Stimulated activated naive CD4-positive, alpha-beta T cell treated with Interleukin-2 at 50 U/mL for 16 hours (primary cell): ENCODE results near the gene NFE2.
A peak's percentile ranks its signal among the peaks of the same experiment; 100 is the strongest.
"Not testable (repeated sequence)": the region's sequence is repeated elsewhere in the genome, so short reads cannot be mapped to it uniquely, and the experiment has no call there.

Source experiments
- DNase-seq: peaks from one replicate; lab custom pipeline; 2025; lab: John Stamatoyannopoulos, UW

The NFE2 gene

DNA sequence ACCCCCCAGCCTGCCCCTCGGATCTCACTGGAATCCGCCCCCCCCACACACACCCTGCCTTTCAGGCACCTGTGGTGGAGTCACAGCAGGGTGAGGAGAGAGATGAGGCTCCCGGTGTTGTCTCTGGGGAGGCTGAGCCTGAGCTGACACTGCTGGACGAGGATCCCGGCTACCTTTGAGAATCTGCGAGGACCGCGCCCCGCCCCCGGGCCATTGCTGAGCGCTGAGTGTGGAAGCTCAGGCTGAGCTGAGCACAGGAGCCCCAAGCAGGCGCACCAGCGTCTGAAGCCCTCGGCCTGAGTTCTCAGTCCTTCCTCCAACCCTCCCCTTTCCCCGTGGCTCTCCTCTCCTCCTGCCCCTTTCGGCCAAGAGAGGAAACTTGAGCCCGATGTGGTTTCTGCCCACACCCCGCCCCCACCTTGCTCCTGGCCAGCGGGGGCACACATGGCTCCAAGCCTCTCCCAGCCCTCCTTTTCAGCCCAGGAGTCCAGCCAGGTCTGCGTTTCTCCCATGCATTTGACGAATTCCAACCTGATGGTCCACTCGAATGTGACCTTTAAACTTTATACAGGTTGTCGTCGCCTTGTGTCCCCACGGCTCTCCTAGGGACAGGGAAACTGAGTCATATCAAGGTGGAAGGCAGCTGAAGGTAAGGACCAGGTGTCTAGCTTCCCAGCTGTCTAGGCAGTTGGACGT is at the start of gene NFE2:
TSS of gene NFE2 (minus strand) at position 284 of the 696 bp plus-strand sequence. CDS start 5,767 bp downstream, outside the sequence.
- no peak for DNase-seq

DNA sequence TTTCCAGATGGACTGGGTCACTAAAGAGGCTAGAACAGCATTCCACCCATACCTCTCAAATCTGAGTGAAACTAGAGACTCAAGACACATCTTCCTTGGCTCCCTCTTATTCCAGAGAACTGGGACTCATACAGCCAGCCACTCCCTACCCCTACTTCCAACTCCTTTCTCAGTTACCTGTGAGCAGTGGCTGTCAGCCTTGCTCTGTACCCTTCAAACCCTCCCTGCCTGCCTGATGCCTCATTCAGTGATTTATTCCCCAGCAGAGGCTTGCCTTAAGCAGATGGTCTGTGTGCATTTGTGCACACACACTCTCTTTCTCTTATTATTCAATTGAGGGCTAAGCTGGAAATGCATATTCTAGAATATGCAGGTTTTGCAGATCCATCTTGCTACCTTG is 48.9 kb upstream of the NFE2 start:
- DNase-seq: no peak

GRCh38 chr12:54349036-54349435 is 48.2 kb upstream of the NFE2 start:
- no peak for DNase-seq

DNA sequence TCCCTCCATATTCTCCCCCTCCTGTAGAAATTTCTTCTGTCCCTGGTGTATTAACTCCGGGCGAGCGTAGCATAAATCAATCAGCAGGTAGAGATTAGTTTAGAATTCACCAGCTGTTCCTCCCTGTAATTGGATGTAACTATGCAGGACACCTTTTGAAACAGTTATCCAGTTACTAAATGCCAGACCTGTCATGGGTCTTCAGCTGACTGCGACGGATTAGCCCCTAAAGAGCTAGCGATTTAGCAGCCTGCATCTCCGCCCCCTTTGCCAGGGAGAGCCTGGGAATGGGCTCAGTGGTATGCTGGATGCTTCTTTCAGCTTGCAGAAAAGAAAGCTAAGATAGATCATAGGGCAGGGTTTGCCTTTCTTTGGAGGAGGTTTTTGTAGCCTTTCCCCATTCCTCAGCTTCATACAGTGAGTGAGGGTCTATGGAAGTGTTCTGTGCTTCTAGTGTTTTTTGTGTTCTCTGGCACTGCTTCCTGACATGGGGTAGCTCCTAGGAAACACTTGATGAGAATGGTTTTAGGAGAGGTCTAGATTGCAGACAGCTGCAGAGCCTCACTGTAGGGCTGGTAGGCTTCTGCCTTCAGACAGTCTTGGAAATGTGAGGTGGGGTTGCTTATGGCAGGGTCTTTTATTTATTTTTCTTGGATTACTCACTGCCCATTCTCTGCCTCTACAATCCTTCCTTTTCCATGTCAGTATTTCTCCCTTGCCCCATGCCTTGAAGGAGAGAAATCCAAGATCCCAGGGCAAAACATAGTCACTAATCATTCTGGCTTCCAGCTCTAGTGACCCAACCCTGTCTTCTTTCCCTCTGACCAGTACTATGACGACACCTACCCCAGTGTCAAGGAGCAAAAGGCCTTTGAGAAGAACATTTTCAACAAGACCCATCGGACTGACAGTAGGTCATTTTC is 40.8 kb upstream of the NFE2 start:
- no peak for DNase-seq

- no peak for DNase-seq
These were observed 40.0 kb upstream of the NFE2 start for GRCh38 chr12:54340846-54341245.

DNA sequence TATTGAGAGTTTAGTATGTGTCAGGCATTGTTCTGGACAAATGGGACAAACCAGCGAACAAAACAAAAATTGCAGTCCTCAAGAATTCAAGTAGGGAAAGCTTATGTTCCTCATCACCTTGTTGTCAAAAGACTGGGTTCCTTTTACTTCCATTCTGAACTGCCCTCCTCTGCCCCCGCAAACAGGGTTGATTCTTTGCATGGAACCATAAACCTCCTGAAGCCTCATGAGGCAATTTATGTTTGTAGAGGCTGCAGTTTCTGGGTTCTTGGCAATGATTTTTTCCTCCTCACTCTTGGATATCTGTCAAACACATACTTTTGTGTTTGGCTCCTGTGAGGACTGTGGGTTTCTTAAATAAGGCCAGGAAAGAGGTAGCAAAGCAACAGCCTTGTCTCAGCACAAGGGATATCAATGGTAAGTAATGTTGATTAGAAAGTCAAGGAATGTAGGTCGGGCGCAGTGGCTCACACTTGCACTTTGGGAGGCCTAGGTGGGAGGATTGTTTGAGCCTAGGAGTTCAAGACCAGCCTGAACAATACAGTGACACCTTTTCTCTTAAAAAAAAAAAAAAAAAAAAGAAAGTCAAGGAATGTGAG is 38.0 kb upstream of the NFE2 start:
- DNase-seq: no peak

DNA sequence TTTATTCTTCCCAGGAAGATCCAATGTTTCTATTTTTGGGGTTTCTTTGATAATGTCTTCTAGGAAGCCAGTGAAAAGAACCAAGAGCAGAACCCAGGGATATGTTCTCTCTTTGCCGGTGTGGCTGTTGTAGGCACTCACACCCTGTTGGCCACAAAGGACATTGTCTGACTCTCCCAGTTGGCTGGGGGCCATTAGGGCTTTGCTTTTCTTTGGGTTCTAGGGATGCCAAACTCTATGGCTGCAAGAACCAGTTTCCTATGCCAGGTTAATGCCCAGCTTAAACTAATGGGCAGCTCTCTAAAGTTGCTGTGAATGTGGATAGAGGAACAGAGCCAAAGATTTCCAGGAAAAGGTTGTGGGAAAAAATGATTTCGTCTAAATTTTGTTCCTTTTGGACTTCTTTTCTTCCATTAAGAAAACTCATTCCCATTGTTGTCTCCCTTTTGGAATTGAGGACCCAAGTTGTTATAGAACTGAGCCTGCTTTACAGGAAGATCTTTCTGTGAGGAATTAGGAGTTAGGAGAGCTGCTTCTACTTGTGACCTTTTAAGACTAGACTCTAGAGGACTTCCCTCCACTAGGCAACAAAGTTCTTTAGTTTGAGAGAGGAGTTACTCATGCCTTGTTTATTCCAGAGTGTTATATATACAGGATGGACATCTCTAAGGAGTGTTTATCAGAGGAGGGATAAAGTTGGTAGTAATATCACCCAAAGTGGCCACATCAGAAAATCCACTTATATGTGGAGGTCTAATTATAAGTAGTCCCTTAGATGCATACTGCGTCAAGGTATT is 37.2 kb upstream of the NFE2 start:
- no peak for DNase-seq

- no peak for DNase-seq
These were observed 36.5 kb upstream of the NFE2 start for GRCh38 chr12:54337280-54337842.

DNA sequence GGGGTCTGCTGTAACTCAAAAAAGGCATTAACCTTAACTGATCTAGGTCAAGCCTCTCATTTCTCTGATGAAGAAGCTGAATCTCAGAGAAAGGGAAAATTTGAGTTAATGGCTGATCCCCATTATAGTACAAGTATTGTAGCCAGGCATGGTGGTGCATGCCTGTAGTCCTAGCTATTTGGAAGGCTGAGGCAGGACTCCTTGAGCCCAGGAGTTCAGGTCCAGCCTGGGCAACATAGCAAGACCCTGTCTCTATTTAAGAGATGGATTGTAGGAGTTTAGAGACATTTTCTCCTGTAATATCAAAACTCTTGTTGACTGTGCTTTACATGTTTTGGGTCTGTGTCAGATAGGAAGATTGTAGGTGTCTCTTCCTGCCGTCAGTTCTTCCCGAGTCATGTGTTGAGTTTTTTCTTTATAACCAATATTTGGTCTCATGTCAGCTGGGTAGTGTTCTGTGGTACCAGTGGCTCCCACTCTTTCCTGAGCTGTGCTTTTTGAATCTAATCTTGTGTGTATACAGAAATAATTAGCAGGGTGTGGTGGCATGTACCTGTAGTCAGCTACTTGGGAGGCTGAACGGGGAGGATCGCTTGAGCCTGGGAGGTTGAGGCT is 32.7 kb upstream of the NFE2 start:
- DNase-seq: no peak

- no peak for DNase-seq
These were observed 30.6 kb upstream of the NFE2 start for GRCh38 chr12:54331461-54331860.

DNA sequence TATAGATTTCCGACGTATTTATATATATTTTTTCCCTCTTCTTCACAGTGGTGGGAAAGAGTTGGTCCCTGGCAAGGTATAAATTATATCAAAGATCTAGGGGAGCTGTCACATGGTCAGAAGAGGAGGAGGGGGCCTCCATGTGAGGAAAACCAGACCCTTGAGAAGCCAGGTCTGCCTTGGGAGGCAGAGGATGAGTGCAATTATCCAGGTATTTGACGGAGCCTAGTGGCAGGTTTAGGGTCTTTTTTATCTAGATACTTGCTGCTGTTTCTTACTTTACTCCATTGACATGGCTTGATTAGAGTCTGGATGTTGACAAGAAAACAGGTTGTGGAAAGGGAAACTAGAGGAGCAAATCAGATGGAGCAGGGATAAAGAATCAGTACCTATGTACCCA is 29.6 kb upstream of the NFE2 start:
- DNase-seq: no peak

DNA sequence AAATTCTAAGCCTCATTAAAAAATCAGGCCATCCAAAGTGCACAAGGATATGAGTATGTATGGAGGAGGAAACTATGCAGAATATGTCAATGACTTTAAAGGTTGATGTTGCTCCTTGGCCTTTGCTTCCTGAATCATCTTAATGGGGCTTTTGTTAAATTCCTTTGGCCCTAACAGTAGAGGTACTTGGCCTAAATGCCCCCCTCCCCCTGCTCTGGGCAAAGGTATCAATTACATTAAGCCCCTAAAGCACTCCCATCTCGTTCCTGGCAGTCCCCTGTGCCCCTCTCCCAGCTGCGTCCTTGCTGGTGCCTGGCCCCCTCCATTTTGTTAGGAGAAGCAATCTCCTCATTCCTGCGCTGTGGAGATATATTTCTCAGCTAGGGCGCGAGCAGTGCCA is 28.9 kb upstream of the NFE2 start:
- DNase-seq: no peak

- no peak for DNase-seq
These were observed 28.0 kb upstream of the NFE2 start for GRCh38 chr12:54328595-54329337.

DNA sequence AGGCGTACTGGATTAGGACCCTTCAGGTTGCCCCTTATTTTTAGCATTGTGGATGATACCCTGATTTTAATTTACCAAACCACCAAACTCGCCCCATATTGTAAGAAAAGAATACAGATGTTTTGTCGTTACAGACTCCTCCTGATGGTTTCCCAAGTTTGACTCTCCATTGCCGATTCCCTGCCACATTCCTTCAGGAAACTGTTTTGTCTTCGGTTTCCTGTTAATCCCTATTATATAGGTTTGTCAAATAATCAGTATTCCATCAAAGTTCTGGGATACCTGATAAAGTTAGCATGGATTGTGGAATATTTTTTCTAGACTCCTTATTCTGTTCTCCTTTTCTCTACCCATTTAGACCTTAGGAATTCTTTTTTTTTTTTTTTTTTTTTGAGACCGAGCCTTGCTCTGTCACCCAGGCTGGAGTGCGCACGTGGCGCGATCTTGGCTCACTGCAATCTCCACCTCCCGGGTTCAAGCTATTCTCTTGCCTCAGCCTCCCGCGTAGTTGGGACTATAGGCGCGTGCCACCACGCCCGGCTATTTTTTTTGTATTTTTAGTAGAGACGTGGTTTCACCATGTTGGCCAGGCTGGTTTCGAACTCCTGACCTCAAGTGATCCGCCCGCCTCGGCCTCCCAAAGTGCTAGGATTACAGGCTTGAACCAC is 24.8 kb upstream of the NFE2 start:
- DNase-seq: not testable (repeated sequence)

DNA sequence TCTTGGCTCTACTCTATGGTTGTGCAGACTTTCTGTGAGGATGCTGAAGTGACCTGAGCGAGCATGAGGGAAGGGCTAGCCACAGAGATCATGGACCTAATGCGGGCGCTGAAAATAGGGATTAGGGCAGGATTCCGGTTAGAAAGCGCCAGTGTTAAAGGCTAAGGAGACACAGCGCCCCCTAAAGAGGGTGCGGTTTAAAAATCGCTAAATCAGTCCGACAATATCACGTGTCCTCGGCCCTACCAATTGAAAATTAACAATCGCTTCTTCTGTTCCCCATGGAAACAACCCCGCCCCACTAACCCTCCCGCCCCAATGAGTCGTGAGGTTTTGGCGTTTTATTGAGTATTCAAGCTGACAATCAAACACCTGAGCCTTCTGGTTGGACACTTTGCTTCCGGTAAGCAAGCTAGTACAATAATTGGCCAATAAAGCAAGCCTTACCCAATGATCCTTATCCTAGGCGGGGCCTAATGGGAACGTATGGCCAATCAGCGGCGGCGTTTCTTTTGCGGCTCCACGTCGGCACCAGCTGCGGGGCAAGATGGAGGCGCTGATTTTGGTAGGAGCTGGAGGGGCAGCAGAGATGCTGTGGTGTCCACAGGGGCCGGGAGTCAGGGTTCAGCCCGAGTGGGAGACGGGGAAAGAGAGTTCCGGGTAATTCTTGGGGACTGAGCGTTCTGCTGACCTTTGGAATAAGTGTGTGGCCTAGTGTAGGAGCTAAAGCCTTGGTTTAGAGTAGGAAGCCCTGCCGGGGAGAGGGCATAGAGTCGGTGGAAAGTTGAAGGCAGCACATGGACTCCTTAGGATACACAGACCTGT is 24.0 kb upstream of the NFE2 start, which contains the start of gene COPZ1:
TSS of gene COPZ1 (plus strand) at position 515 of the 825 bp plus-strand sequence. CDS start at position 548, 33 bp downstream.
- peak; percentile 98 for DNase-seq

- DNase-seq: no peak
These were observed 20.5 kb upstream of the NFE2 start for GRCh38 chr12:54321363-54321762.

- not testable (repeated sequence) for DNase-seq
These were observed 11.5 kb upstream of the NFE2 start for GRCh38 chr12:54312309-54312708.

- no peak for DNase-seq
These were observed 10.2 kb upstream of the NFE2 start for GRCh38 chr12:54311051-54311450.
